Cardiac fibroblast (primary cell): ENCODE measurements around the gene MBOAT2.

Experiments used
- DNase-seq, 2 donors: peaks; one replicate each; pipeline versions ENCODE4 v3.0.0 to v3.0.0-alpha.2; 2010; ENCODE audit warnings: low read depth in 2 of 2
- H3K4me3 ChIP-seq, 2 donors: replicated peaks in 1 of 2; 1 replicate in 1 of 2; 2 replicates in 1 of 2; pipeline ENCODE4 v1.5.1; 2011; ENCODE audit warnings: low read depth in 2 of 2, low read length in 2 of 2, mild to moderate bottlenecking in 2 of 2, moderate library complexity in 1 of 2
- CTCF ChIP-seq: IDR thresholded peaks from one replicate; pipeline ENCODE4 v1.5.1; 2011; ENCODE audit warnings: low read depth, mild to moderate bottlenecking, low read length, inconsistent platforms

MBOAT2 gene

GRCh38 chr2:8851811-8852560 is 151.5 kb downstream of the MBOAT2 start:
- no peak overlapping the region for H3K4me3 ChIP-seq
- TF ChIP-seq CTCF, result no peak
- peak; percentile 36 to 38 for DNase-seq

- TF ChIP-seq CTCF, result no peak
- DNase-seq, result no peak
- H3K4me3 ChIP-seq, result no peak overlapping the region
These were observed 152.5 kb downstream of the MBOAT2 start for GRCh38 chr2:8850845-8851487.

DNA sequence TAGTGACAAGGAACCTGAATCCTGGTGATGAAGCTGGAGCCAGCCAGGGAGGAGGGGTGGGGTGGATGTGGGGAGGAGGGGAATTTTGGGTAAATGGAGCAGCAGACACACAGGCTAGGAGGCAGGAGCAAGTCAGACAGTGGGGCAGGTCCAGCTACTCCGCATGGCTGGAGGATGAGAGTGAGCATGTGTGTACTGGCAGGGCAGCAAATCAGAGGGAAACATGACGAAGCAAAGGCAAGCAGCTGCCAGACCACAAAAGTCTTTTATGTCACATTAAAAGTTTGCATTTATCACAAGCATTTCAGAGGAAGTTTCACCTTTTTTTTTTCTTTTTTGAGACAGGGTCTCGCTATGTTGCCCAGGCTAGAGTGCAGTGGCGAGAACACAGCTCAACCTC is 154.2 kb downstream of the MBOAT2 start:
- peak; percentile 37 to 53 for DNase-seq
- TF ChIP-seq CTCF, result no peak
- no peak overlapping the region for H3K4me3 ChIP-seq

GRCh38 chr2:8848328-8849100 is 155.0 kb downstream of the MBOAT2 start:
- TF ChIP-seq CTCF, result no peak
- no peak overlapping the region for H3K4me3 ChIP-seq

GRCh38 chr2:8847400-8847799 is 156.1 kb downstream of the MBOAT2 start:
- TF ChIP-seq CTCF, result no peak
- peak in 1 of 2 donors; percentile 26 for DNase-seq
- no peak overlapping the region for H3K4me3 ChIP-seq

More at GRCh38 chr2:8848328-8849100, 155.0 kb downstream of the MBOAT2 start:
- DNase-seq, result no peak

DNA sequence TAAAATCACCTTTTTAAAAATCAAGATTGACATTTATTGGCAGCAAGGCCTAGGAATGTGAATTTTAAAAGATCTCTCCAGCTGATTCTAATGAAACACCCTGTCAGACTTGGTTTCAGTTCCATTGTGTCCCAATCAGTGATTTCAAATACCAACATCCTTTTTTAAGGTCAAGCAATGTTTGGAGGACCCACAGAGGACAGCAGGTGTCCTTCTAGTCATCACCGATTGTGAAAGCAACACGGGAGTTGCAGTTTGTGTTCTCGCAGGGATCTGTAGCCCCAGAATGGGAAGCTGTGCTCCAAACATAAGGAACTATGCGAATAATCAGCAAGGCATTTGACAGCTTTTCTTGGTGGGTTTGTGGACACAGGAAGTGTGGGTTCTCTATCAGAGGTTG is 161.6 kb downstream of the MBOAT2 start:
- no peak for TF ChIP-seq CTCF
- DNase-seq, result no peak
- H3K4me3 ChIP-seq, result no peak overlapping the region
